Activated naive CD4-positive, alpha-beta T cell treated with anti-CD3 and anti-CD28 coated beads, Interleukin-2, amount 50 U/mL, for 16 hours (primary cell): ENCODE data around the gene KYNU.
"Not testable (repeated sequence)": the region's sequence is repeated elsewhere in the genome, so short reads cannot be mapped to it uniquely, and the experiment has no call there.

Experiments used
- DNase-seq: peaks from one replicate; pipeline ENCODE4 v3.0.0-alpha.2; 2020

The KYNU gene

DNA sequence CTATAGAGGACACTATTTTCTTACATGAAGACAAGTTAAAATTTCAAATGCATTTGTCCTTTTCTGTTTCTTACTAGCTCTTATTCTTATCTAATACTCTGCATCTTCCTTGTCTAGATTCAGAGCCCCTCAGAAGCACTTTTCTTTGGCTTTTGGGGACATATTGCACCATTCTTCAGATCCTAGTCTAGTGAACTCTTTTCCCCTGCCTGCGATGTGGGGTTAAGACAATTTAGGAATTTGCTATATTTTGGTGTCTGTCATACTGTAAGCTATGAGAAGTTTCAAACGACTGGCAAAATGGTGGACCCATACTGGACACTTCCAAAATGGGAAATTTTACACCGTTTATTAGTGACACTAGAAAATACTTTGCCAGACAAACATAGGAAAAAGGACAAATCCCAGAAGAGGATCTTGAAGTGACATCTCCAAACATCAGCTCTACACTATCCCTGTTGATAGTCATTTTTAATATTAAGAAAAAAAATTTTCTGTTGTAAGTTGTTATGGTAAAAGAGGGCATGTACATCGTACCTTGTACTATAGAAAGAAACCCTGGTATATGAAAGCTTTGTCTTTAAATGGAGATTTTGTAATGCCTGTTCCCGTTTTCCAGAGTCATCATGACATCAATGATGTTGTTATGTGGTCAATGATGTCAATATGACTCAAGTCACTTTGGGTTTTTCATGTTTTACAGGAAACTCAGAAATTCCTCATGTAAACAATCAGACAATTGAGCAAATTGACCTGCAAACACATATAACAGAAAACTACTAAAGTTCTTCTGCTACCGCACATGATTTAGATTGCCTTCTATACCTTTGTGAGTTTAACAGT is 4.4 kb upstream of the KYNU start:
- DNase-seq, result no peak

DNA sequence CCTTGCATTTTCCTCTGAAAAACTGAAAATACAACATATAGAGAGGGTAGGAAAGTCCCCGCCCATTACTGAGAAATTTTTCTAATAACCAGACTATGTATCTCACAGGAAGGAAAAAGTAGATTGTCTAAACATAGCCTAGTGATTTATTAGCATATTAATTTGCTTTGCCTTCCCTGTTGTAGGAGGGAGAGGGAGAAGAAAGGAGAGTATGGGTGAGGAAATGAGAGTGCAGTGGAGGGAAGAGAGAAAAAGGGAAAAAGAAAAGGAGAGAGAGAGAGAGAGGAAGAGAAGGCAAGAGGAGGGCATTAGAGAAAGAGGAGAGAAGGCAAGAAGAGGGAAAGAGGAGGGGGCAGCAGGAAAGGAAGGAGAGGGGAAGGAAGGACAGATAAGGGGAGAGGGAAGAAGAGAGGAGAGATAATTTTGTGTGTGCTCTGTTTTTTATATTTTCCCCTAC is 3.6 kb upstream of the KYNU start:
- DNase-seq, result no peak

DNA sequence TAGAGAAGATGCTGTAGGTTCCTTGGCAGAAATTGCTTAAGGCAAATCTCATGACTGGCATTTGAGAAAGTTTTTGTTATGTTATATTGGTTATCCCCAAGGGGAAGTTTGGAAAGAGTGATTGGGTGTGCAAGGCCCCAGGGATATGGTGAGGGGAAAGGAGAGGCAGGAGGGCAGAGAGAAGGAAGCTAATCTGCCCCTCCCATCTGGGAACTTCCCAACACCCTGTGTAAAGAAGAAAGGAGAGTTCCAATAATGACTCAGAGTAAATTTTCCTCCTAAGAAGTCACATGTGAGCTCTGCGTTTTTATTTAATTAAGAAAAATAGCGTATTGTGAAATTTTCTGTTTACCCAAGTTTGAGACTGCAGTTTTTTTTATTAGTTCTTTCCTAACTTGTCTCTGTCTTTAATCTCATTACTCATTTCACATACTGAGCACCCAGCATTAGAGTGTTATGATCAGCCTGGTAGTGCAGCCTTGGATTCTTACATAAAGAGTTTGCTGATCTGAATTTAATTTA is 3.1 kb upstream of the KYNU start:
- DNase-seq, result no peak

DNA sequence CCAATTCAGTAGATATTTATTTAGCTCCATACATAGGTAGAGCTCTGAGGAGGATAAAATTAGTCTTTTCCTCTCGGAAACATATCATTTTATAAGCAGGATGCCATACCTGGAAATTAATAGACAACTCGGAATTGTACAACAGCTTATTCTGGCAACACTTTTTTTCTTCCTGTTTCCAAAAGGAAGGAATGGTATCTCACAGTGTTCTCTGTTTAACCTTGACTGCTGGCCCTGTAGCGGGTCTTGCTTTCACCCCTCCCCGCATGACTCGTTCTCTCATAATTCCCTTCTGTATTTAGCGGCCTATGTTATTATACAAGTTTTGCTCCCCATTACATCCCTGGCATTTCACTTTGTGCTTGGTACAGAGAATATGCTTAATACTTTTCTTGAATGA is 2.5 kb upstream of the KYNU start:
- DNase-seq, result no peak

DNA sequence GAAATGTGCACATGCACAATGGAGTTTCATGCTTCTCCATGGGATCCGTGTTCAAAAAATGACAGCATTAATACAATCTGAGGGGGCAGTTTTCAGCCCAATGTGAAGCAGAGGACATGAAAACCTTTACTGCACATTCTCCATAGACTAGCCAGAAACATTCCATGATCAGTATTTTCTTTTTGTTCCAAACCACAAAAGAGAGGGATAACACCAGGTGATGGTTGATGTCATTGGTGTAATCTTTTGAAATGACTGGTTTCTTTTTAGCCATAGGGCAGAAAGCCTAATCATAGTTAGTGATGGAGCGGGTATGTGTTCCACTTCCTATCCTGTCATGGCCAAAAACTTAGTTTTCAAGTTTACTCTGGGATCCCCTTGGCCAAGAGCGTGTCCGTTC is 1.8 kb upstream of the KYNU start:
- no peak for DNase-seq

DNA sequence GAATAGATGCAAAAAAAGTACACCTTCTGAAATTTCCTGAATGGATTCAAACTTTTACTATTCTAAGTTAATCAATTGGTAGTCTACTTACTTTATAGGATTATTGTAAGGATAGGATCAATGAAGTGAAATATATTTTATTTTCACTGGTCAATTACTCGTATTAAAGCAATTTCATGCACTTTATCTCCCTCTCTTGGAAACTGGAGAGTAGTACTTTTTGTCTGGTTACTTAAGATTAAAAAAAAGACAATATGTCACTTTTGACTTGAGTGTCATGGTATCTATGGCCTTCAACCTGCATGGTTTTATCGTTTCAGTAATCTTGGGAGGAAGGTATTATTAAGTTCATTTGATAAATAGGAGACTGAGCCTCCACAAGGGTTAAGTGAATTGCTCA is 1.0 kb upstream of the KYNU start:
- no peak for DNase-seq

DNA sequence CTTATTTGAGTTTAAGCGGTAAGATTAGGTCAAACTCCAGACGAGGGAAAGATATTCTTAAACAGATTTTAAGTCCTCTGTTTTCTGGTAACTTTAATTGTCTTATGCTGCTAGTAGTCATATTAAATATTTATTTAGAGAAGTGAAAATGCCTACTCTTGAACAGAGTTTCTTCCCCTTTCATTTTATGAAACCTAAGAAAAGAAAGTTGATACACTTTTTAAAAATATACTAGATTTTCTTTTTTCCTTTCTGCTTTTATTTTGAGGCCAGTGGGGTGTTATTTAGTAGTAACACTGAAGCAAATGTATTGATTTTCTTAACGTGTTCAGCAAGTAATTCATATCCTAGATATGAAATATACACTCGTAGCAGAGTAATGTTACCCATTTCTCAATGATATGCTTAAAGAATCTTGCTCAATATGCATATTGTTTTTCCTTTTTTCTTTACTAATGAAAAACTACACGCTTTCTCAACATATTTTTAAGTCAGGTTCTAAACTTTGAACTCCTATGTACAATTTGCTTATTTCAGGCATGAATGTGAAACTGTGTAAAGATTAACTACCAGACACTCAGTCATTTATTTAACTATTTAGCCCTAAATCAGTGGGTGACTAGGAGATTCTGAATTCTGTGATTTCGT is 691 bp downstream of the KYNU start:
- no peak for DNase-seq

DNA sequence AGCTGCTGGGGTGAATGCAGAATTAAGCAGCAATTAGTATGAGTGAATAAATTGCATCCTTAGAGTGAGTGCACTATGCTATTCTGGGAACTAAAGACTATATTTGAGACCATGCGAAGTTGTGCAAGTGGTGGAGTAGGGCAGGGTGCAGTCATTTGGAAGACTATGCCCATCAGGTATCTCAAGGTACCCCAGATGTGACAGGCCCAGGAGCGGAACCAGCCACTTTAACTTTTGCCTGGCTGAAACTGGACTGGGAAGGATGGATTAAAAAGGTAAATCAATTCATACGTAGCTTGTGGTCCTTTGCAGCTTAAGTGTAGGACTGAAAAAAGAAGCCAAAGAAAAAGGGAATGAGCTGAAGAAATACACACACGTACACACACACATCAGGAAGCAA is 1.7 kb downstream of the KYNU start:
- DNase-seq, result no peak

DNA sequence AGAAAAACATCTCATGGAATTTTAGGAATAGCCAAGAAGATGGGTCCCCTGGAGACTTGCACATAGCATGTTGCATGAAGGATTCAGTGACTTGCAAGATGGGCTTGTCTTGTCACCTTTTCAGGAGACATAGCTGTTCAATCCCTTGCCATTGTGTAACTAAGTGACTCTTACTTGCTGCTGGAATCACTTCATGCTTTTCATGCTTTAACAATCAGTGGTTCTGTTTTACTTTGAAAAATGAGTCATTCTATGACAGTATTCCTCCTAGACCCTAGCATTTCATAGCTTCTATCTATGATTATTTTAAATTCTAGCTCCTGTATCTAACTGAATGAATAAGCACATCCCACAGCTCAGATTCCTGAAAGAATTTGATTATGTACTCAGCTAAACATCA is 2.8 kb downstream of the KYNU start:
- no peak for DNase-seq

DNA sequence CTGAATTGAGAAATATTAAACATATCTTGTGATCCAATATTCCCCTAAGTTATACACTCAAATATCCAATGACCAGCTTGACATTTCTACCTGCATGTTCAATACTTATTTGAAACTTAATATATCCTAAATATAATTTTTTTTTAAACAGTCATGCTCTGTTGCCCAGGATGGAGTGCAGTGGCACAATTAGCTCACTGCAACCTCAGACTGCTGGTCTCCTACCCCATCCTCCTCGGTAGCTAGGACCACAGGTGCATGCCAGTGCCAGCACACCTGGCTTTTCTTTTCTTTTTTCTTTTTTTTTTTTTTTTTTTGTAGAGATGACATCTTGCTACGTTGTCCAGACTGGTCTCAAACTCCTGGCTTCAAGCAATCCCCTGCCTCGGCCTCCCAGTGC is 4.2 kb downstream of the KYNU start:
- no peak for DNase-seq

DNA sequence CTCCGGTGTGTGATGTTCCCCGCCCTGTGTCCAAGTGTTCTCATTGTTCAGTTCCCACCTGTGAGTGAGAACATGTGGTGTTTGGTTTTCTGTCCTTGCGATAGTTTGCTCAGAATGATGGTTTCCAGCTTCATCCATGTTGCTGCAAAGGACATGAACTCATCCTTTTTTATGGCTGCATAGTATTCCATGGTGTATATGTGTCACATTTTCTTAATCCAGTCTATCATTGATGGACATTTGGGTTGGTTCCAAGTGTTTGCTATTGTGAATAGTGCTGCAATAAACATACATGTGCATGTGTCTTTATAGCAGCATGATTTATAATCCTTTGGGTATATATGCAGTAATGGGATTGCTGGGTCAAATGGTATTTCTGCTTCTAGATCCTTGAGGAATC is 5.0 kb downstream of the KYNU start:
- DNase-seq, result not testable (repeated sequence)

DNA sequence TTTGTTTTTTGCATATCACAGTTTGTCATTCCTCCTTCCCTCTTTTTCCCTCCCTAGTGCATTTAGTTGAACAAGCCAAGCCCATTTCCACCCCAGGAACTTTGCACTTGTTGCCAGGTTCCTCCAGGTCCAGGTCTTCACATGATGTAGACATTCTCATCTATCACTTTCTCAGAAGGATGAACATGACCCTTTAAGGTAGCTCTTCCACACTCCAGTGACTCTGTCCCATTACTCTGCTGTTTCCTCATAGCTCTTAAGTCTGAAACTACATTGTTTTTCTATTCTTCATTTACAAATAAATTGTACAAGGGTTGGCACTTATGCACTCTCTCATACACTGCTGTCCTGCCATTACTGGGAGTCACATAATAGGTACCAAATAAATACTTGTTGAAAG is 6.1 kb downstream of the KYNU start:
- no peak for DNase-seq

DNA sequence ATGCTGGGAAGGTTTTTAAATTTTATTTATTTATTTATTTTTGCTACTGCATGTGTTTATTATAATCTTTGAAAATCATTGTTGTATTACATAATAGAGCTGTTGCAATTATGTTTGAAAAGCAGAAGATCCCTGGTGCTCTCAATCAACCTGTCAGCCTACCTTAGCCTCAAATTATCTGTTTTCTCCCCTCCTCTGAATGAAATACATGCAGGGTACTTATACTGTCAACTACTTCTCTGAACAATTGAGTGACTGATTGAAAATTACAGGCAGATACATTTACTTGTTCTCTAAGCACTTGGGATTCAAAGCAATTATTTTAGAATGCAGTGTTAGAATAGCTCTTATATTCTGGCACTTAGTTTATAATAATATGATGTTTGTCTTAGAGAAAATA is 8.1 kb downstream of the KYNU start:
- no peak for DNase-seq

DNA sequence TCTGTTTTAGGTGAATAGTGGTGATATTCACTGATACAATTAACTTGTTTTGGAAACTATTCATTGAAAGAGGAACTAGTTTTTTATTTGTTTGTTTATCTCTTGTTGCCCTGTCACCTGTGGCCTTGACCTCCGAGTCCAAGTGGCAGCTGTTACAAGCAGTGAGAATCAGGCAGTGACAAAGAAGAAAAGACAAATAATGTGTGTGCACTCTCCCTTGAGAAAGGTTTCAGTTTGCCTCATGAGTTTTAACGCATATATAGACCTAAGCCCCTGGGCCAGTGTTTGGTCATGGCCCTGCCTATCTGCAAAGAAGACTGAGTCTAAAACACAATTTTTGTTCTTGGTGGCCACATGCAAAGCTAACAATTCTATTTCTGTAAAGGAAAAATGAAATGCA is 15.3 kb downstream of the KYNU start:
- DNase-seq, result no peak

DNA sequence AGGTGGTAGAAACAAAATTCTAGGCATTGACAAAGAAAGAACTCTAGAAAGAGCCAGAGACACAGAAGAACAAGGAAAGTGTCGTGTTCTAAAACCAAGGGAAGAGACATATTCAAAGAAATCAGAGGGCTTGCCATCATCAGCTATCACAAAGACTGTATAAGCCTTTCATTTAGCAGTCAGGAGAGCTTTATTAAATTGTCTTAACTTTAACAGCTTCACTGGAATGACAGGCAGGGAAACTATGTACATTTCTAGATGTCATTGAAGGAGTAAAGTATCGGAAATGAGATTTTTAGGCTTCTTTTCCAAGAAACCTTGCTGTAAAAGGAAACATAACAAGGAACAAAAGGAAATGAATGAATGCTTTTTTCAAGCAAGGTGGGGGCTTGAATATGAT is 15.8 kb downstream of the KYNU start:
- DNase-seq, result no peak

DNA sequence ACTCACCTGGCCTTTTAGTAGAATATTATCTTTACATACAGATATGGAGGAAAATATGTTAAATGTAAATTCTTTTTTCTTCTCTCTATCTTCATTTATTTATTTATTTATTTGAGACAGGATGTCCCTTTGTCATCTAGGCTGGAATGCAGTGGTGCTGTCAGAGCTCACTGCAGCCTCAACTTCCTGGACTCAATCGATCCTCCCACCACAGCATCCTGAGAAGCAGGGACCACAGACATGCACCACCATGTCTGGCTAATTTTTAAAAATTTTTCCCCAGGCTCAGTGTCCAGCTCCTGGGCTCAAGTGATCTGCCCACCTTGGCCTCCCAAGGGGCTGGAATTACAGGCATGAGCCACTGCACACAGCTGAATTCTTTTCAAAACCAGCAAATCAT is 20.3 kb downstream of the KYNU start:
- no peak for DNase-seq

DNA sequence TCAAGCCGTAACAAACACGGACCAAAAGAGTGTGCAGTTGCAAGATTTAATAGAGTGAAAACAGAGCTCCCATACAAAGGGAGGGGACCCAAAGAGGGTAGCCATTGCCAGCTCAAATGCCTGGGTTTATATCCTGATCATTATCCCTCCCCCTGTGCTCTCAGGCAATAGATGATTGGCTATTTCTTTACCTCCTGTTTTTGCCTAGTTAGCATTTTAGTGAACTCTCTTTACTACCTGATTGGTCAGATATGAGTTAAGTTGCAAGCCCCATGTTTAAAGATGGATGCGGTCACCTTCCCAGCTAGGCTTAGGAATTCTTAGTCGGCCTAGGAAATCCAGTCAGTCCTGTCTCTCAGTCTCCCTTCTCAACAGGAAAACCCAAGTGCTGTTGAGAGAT is 22.9 kb downstream of the KYNU start:
- DNase-seq, result not testable (repeated sequence)

DNA sequence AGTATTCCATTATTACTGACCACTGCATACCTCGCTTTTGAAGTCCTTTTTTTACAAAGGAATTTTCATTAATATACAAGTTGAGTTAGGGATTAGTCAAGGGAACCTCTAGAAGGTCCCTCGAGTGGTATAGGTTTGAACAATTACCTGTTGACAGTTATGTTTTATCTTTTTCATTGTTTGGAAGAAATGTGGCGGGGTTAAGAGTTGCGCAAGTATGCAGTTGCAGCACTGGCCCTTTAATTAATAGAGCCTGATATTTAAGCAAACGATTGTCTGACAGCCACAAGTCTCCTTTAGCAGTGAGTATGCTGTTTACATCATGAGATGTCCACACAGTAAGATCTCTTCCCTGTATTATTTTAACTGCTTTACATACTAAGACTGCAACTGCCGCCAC is 24.3 kb downstream of the KYNU start:
- no peak for DNase-seq

DNA sequence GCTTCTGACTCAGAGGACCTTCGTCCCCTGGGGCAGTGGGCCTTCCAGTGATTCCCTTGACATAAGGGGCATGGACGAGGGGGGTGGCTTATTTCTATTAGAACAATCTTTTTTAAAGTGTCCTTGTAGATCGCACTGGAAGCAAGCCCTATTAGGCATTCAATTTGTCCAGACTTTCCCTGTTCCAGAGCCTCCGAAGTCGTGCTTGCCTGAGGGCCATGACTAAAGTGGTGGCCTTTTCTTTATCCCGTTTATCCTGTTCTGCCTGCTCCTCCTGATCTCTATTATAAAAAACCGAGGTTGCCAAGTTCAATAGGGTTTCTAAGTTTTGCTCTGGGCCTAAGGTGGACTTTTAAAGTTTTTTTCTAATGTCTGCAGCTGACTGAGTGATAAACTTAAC is 26.3 kb downstream of the KYNU start:
- DNase-seq, result not testable (repeated sequence)

DNA sequence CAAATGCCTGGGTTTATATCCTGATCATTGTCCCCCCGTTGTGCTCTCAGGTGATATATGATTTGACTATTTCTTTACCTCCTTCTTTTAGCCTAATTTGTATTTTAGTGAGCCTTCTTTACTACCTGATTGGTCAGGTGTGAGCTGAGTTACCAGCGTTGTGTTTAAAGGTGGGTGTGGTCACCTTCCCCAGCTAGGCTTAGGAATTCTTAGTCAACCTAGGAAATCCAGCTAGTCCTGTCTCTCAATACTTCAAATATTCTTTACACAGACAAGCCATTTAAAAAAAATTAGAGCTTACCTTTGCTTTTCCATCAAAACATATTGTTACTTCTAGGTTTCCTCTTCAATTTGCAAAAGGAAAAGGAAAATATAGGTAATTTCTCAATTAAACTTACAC is 30.2 kb downstream of the KYNU start:
- no peak for DNase-seq

DNA sequence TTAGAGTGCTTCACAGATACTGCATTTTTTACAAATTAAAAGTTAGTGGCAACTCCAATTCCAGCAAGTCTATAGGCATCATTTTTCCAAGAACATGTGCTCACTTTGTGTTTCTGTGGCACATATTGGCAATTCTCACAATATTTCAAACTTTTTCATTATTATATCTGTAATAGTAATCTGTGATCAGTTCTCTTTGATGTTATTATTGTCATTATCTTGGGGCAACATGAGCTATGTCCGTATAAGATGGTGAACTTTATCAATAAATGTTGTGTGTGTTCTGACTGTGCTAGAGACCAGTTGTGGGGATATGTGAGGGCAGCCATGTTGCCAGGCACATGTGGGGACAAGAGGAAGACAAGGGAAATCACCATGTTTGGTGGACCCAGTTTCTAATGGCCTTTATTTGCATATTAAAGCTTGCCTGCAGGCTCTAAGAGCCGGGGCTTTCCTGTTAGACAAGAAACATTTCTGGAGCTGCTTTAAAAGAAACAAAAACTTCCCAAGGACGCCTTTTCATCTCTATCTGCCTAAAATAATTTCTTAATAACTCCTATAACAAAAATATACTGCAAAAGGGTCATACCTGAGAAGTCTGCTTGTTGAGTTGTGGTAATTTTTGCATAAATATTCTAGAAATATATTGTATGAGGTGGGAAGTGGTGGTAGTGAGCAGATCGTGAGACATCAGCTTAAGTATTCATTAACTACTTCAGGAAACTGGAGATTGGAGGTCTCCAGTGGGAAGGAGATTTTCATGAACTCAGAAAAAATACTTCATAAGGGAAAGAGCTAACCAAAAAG is 37.2 kb downstream of the KYNU start:
- DNase-seq, result no peak

DNA sequence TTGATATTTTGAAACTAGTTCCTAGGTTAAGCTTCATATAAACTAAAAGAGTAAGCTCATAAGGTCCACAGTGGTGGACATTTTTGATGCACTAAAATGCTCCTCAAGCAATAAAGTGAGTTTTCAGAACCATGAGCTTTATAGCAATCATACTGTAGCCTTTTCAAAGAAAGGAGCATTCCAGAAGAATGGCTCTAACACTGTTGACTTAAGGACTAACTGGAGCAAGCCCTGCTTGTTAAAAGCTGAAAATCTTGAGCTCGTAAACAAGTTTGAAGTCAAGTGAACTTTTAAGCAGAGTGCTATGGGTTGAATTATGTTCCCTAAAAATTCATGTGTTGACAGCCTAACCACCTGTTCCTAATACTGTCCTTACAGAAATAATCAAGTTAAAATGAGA is 38.0 kb downstream of the KYNU start:
- DNase-seq, result no peak

DNA sequence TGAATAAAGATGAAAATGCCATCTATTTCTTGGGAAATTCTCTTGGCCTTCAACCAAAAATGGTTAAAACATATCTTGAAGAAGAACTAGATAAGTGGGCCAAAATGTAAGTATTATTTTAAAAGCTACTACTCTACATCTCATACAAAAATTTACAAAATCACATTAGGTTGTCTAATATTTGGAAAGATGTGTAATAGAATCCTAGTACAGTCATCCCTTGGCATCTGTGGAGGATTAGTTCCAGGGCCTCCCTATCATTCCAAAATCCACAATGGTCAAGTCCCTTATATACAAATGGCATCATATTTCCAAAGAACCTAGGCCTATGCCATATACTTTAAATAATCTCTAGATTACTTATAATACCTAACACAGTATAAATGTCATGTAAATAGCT is 41.2 kb downstream of the KYNU start:
- DNase-seq, result no peak

DNA sequence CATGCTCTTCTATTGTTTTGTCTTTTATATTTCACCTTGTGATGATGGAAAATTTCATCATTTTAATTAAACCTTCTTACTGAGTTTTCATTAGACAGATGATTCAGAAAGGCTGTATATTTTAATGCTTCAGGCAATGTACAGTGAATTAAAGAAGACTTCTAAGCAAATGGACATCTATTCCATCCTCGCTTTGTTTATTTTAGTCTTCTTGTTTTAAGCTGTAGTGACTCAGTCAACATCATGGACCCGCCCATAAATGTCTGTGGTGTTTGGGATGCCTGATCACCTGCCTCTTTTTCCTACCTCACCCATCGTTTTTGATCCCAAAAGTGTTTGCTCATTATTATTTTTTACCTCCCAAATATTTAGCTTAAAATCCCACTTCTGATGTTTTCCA is 43.1 kb downstream of the KYNU start:
- no peak for DNase-seq
